Panc1 (cell line): ENCODE data around the gene HINT1.

Experiments
- REST ChIP-seq, 2 experiments: IDR thresholded peaks; 2 replicates each; pipeline ENCODE4 v1.6.1; 2011 to 2012; ENCODE audit warnings: low read depth in 2 of 2, control low read depth in 1 of 2, low read length in 1 of 2, mild to moderate bottlenecking in 1 of 2, moderate library complexity in 1 of 2; ENCODE audit not compliant: insufficient read depth in 1 of 2
- TF ChIP-seq, protein P1 (sequence below): fragments of 450-650 bp; IDR thresholded peaks from 2 replicates; pipeline ENCODE4 v1.5.1; 2017; ENCODE audit warnings: mild to moderate bottlenecking

DNA sequence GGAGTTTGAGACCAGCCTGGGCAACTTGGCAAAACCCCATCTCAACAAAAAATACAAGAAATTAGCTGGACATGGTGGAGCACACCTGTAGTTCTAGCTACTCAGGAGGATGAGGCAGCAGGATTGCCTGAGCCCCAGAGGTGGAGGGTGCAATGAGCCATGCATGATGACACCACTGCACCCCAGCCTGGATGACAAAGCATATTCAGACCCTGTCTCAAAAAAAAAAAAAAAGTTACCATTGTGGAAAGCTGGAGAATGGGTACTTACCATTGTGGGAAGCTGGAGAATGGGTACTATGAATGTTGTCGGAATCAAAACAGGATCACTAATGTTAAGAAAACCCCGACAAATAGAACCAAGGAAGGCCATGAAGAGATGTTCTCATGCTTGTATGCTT, 25.7 kb downstream of the HINT1 start:
- TF ChIP-seq, protein P1, sequence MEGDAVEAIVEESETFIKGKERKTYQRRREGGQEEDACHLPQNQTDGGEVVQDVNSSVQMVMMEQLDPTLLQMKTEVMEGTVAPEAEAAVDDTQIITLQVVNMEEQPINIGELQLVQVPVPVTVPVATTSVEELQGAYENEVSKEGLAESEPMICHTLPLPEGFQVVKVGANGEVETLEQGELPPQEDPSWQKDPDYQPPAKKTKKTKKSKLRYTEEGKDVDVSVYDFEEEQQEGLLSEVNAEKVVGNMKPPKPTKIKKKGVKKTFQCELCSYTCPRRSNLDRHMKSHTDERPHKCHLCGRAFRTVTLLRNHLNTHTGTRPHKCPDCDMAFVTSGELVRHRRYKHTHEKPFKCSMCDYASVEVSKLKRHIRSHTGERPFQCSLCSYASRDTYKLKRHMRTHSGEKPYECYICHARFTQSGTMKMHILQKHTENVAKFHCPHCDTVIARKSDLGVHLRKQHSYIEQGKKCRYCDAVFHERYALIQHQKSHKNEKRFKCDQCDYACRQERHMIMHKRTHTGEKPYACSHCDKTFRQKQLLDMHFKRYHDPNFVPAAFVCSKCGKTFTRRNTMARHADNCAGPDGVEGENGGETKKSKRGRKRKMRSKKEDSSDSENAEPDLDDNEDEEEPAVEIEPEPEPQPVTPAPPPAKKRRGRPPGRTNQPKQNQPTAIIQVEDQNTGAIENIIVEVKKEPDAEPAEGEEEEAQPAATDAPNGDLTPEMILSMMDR, result no peak
- no peak for TF ChIP-seq REST (IDR thresholded peaks at IDR 0.05; ENCODE audit: insufficient read depth in 1 of 2, low read depth in 2 of 2, low read length in 1 of 2)
